Measurements from ENCODE around the gene PTPRD.

PTPRD gene

DNA sequence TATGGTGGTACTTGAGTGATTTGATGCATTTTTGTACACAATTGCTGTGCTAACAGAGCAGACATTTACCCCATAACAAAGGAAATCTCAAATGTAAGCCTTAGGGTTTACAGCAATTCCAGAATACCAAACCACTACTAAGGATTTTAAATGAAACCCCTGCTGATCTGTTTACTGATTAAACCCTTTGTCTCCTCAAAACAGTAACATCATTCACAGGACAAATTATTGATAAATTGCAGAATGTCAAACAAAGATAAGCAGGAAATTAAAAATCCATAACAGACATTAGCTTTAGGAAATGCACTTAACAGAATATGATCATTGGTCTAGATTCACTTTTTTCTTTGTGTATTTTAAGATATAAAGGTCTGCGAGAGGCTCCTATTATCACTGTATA lies 1796.9 kb downstream of the PTPRD start:
- H3F3A ChIP-seq (ENCODE audit: control insufficient read depth, insufficient read depth): no peaks in the 10 kb centered on the region
- H3K27ac ChIP-seq (ENCODE audit: low read depth, low read length): no peak overlapping the region
- H3K4me3 ChIP-seq (ENCODE audit: low read length): no peak overlapping the region
- no peaks in the 10 kb centered on the region for H3K79me2 ChIP-seq (ENCODE audit: control insufficient read depth, low read length)
- H3K27me3 ChIP-seq (ENCODE audit: control insufficient read depth, low read length): no peaks in the 10 kb centered on the region
- no peaks in the 10 kb centered on the region for H4K20me1 ChIP-seq (ENCODE audit: control insufficient read depth, insufficient read depth, low read depth, low read length)
- TF ChIP-seq, protein P1, sequence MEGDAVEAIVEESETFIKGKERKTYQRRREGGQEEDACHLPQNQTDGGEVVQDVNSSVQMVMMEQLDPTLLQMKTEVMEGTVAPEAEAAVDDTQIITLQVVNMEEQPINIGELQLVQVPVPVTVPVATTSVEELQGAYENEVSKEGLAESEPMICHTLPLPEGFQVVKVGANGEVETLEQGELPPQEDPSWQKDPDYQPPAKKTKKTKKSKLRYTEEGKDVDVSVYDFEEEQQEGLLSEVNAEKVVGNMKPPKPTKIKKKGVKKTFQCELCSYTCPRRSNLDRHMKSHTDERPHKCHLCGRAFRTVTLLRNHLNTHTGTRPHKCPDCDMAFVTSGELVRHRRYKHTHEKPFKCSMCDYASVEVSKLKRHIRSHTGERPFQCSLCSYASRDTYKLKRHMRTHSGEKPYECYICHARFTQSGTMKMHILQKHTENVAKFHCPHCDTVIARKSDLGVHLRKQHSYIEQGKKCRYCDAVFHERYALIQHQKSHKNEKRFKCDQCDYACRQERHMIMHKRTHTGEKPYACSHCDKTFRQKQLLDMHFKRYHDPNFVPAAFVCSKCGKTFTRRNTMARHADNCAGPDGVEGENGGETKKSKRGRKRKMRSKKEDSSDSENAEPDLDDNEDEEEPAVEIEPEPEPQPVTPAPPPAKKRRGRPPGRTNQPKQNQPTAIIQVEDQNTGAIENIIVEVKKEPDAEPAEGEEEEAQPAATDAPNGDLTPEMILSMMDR (IDR thresholded peaks at IDR 0.05; ENCODE audit: low read depth, low read length, poor library complexity, severe bottlenecking): no peak
- no peak for TF ChIP-seq EZH2phosphoT487 (IDR thresholded peaks at IDR 0.05; ENCODE audit: borderline replicate concordance, low read length)
- H3K9me3 ChIP-seq (ENCODE audit: control insufficient read depth, insufficient read depth, low read length): no peaks in the 10 kb centered on the region
- no peaks in the 10 kb centered on the region for H3K9me2 ChIP-seq (replicated peaks; ENCODE audit: control insufficient read depth, low read length)
- H3K4me2 ChIP-seq (ENCODE audit: low read length): no peak overlapping the region
- H3K4me1 ChIP-seq (ENCODE audit: control insufficient read depth, low read length): no peaks in the 10 kb centered on the region
- H3K36me3 ChIP-seq (ENCODE audit: control insufficient read depth, low read length): no peaks in the 10 kb centered on the region

DNA sequence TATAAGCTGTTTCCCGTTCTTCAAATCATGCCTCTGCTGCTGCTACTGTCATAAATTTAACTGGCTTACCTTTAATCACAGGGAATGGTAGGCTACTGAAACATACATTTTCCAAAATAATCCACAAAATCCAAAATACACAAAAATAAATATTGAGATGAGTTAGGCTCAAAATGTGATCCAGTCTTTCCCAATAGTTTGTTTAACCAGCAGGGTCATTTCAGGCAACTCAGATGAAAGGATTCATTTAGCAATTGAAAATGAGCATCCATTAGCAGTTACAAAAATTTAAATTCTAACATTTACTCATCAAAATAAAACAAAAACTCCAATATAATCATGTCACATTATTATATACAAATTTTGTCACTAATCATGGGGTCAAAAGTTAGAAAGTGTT lies 1797.6 kb downstream of the PTPRD start:
- Histone ChIP-seq H3K9me2 (replicated peaks; ENCODE audit: control insufficient read depth, low read length) (no peaks in the 10 kb centered on the region), H3K36me3 (ENCODE audit: control insufficient read depth, low read length) (no peaks in the 10 kb centered on the region), H3K4me3 (ENCODE audit: low read length) (no peak overlapping the region), H3K4me1 (ENCODE audit: control insufficient read depth, low read length) (no peaks in the 10 kb centered on the region), H3K4me2 (ENCODE audit: low read length) (no peak overlapping the region), H3K79me2 (ENCODE audit: control insufficient read depth, low read length) (no peaks in the 10 kb centered on the region), H3K27ac (ENCODE audit: low read depth, low read length) (no peak overlapping the region), H3F3A (ENCODE audit: control insufficient read depth, insufficient read depth) (no peaks in the 10 kb centered on the region), H3K27me3 (ENCODE audit: control insufficient read depth, low read length) (no peaks in the 10 kb centered on the region), H3K9me3 (ENCODE audit: control insufficient read depth, insufficient read depth, low read length) (no peaks in the 10 kb centered on the region), H4K20me1 (ENCODE audit: control insufficient read depth, insufficient read depth, low read depth, low read length) (no peaks in the 10 kb centered on the region)
- TF ChIP-seq, protein P1 (IDR thresholded peaks at IDR 0.05; ENCODE audit: low read depth, low read length, poor library complexity, severe bottlenecking): no peak
- no peak for TF ChIP-seq EZH2phosphoT487 (IDR thresholded peaks at IDR 0.05; ENCODE audit: borderline replicate concordance, low read length)

DNA sequence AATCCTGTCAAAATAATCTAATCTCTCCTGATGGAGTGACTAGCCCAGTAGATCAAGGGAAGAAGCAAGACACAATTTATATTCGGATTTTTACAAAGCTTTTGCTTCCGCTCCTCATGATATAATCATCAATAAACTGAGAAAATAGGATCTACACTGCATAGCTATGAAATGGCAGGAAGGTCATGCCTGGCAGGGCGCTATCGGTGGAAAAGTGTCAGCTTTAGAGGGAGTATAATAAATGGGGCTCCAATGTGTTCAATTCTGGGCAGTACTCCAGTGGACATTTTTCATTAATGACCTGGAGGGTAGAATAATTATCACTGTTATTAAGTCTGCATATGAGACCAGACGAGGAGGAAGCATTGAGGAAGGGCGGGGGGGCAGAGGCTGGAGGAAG lies 1799.9 kb downstream of the PTPRD start:
- no peaks in the 10 kb centered on the region for H3K9me3 ChIP-seq (ENCODE audit: control insufficient read depth, insufficient read depth, low read length)
- no peaks in the 10 kb centered on the region for H3F3A ChIP-seq (ENCODE audit: control insufficient read depth, insufficient read depth)
- H3K4me2 ChIP-seq (ENCODE audit: low read length): no peak overlapping the region
- H3K79me2 ChIP-seq (ENCODE audit: control insufficient read depth, low read length): no peaks in the 10 kb centered on the region
- no peaks in the 10 kb centered on the region for H3K27me3 ChIP-seq (ENCODE audit: control insufficient read depth, low read length)
- TF ChIP-seq, protein P1 (IDR thresholded peaks at IDR 0.05; ENCODE audit: low read depth, low read length, poor library complexity, severe bottlenecking): no peak
- no peak for TF ChIP-seq EZH2phosphoT487 (IDR thresholded peaks at IDR 0.05; ENCODE audit: borderline replicate concordance, low read length)
- H3K27ac ChIP-seq (ENCODE audit: low read depth, low read length): no peak overlapping the region
- no peaks in the 10 kb centered on the region for H4K20me1 ChIP-seq (ENCODE audit: control insufficient read depth, insufficient read depth, low read depth, low read length)
- no peaks in the 10 kb centered on the region for H3K36me3 ChIP-seq (ENCODE audit: control insufficient read depth, low read length)
- H3K4me1 ChIP-seq (ENCODE audit: control insufficient read depth, low read length): no peaks in the 10 kb centered on the region
- no peak overlapping the region for H3K4me3 ChIP-seq (ENCODE audit: low read length)
- no peaks in the 10 kb centered on the region for H3K9me2 ChIP-seq (replicated peaks; ENCODE audit: control insufficient read depth, low read length)

DNA sequence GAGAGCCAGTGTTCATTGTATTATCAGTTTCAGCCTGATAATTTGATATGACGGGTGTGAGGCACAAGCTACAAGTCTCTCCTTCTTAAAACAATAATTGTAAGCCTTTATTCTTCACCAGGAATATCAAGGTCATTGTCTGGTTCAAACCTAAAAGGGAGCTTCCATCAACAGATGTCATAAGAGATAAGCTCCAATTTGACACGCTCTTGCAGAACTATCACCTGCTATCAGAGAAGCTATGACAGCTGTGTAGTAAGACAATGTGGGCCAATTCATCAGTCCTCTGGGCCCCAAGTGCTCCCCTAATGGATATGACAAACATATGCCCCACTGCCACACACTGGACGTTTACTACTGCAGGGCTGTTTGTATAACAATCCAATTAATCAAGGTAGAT lies 1803.1 kb downstream of the PTPRD start:
- Histone ChIP-seq H3K27me3 (ENCODE audit: control insufficient read depth, low read length) (no peaks in the 10 kb centered on the region), H3K4me3 (ENCODE audit: low read length) (no peak overlapping the region), H3K9me3 (ENCODE audit: control insufficient read depth, insufficient read depth, low read length) (no peaks in the 10 kb centered on the region), H3K4me2 (ENCODE audit: low read length) (no peak overlapping the region), H3K27ac (ENCODE audit: low read depth, low read length) (no peak overlapping the region), H4K20me1 (ENCODE audit: control insufficient read depth, insufficient read depth, low read depth, low read length) (no peaks in the 10 kb centered on the region), H3F3A (ENCODE audit: control insufficient read depth, insufficient read depth) (no peaks in the 10 kb centered on the region), H3K79me2 (ENCODE audit: control insufficient read depth, low read length) (no peaks in the 10 kb centered on the region), H3K9me2 (replicated peaks; ENCODE audit: control insufficient read depth, low read length) (no peaks in the 10 kb centered on the region), H3K4me1 (ENCODE audit: control insufficient read depth, low read length) (no peaks in the 10 kb centered on the region), H3K36me3 (ENCODE audit: control insufficient read depth, low read length) (no peaks in the 10 kb centered on the region)
- no peak for TF ChIP-seq EZH2phosphoT487 (IDR thresholded peaks at IDR 0.05; ENCODE audit: borderline replicate concordance, low read length)
- TF ChIP-seq, protein P1 (IDR thresholded peaks at IDR 0.05; ENCODE audit: low read depth, low read length, poor library complexity, severe bottlenecking): no peak

All from DOHH2 (cell line).